CD4-positive, alpha-beta T cell treated with Interleukin-4 for 4 hours (primary cell): ENCODE measurements around the gene TCL1A.
"Not testable (repeated sequence)": the region's sequence is repeated elsewhere in the genome, so short reads cannot be mapped to it uniquely, and the experiment has no call there.

Experiments used
- DNase-seq: peaks from one replicate; pipeline ENCODE4 v3.0.0-alpha.2; 2020

The TCL1A gene

DNA sequence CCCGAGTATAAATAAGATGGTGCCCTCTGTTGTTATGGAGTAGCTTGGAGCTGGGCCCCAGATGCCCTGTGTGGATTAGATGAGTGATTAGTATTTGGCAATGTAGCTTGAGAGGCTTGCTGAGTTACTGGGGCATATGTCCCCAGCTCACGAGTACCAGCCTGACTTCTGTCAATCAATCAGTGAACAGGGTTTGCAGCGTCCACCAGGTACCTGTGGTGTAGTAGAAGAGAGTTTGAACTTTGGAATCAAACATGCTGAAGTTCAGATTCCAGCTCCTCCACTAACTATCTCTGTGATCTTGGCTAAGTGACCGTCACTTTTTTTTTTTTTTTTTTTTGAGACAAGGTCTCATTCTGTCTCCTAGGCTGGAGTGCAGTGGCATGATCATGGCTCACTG is 39.3 kb downstream of the TCL1A start:
- DNase-seq = no peak

- no peak for DNase-seq
Observed at GRCh38 chr14:95668235-95668772, 45.6 kb downstream of the TCL1A start.

GRCh38 chr14:95667249-95667693 is 46.7 kb downstream of the TCL1A start:
- no peak for DNase-seq

- DNase-seq = no peak
Observed at GRCh38 chr14:95666450-95666849, 47.5 kb downstream of the TCL1A start.

- not testable (repeated sequence) for DNase-seq
Observed at GRCh38 chr14:95665530-95665929, 48.4 kb downstream of the TCL1A start.

DNA sequence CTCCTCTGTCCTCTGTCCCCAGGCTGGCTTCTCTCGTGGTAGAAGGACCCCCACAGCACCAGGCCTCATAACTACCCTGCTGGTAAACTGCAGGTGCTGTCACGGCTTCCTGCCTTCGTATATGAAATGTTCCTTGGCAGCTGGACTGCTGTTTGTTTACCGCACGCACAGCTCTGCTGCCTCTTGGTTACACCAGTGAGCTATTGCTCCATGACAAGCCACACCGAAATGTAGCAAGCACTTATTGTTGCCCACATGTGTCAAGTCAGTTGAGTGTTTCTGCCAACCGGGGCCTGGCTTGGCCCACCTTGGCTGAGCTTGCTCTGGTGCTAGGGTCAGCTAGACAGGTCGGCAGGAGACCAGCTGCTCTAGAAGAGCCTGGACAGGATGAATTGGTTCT is 49.4 kb downstream of the TCL1A start:
- DNase-seq = no peak

DNA sequence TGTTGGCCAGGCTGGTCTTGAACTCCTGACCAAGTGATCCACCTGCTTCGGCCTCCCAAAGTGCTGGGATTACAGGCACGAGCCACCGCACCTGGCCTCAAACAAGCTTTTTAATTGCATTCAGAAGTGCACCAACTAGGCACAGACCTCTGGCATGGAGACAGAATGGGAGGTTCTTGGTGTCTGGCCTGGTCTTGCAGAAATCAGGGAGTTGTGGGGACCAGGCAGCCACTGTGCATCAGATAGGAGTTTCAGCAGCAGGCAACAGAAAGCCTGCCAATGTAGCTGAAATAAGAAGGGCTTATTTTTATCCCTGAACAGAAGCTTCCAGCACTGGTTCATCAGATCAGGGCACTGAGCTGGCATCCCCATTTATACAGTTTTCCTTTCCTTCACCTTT is 49.9 kb downstream of the TCL1A start:
- no peak for DNase-seq

- DNase-seq = no peak
Observed at GRCh38 chr14:95663226-95663797, 50.6 kb downstream of the TCL1A start.

DNA sequence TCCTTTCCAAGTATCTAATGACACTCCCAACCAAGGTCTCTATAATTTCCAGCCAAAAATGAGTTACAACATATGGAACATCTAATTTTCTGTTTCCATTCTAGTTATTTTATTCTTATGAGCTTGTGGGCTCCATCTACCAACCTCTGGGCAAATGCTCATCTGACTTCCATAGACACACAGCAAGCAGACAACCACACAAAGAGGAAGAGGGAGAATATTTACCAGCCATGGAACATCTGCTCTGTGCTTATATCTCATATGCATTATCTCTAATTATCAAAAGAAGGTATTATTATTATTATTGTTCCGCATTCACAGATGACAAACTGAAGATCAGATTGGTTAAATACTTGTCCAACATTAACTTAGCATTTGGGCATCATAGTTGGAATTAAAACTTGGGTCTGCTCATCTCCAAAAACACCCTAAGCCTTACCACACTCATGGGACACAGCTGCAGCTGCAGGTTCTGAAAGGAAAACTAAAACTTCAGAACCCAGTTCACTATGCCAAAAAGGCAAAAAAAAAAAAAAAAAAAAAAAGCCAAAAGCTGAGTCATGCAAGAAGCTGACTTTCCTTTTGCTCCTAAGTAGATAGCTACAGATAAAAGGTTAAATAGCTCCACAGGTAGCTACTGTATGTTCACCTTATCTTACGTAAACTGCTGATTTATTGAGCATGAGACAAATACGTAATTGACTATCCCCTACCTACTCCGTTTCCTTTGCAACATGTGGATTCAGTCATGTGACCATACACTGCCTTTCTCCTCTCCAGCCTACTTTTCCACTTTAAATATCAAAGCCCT is 51.3 kb downstream of the TCL1A start:
- DNase-seq = no peak

- DNase-seq = no peak
Observed at GRCh38 chr14:95660651-95661515, 53.0 kb downstream of the TCL1A start.

GRCh38 chr14:95659990-95660385 is 53.9 kb downstream of the TCL1A start:
- no peak for DNase-seq
